GM13977 (cell line): ENCODE results near the gene GPX4.

Experiments
- DNase-seq: peaks from one replicate; pipeline ENCODE4 v3.0.0; 2012; ENCODE audit warnings: low spot score
- CTCF ChIP-seq: IDR thresholded peaks from 2 replicates; pipeline ENCODE4 v1.5.1; 2012; ENCODE audit warnings: mild to moderate bottlenecking, control low read depth; ENCODE audit not compliant: insufficient read depth; ENCODE audit errors: extremely low read depth, missing control alignments
- in situ Hi-C: fragments of 300-500 bp; cut with MboI; formaldehyde crosslinking; loops from one replicate; pipeline ENCODE4 v1.12.0; 2022; ENCODE audit warnings: low sequenced_read_pairs, low pct_unique_long_range_greater_than_20kb, mixed read lengths, inconsistent platforms; ENCODE audit not compliant: unreplicated experiment

GPX4 gene

GRCh38 chr19:1090731-1091543 is 12.9 kb upstream of the GPX4 start:
- no peak for DNase-seq
- TF ChIP-seq CTCF: no peak
- in situ Hi-C loops: no loop called here

- no peak for DNase-seq
- TF ChIP-seq CTCF: no peak
- in situ Hi-C loops: no loop called here
Observed at GRCh38 chr19:1091544-1092175, 12.1 kb upstream of the GPX4 start.

- TF ChIP-seq CTCF: no peak
- in situ Hi-C loops: no loop called here
- DNase-seq: no peak
Observed at GRCh38 chr19:1093330-1093729, 10.5 kb upstream of the GPX4 start.

- no peak for DNase-seq
- in situ Hi-C loops: no loop called here
- TF ChIP-seq CTCF: no peak
Observed at GRCh38 chr19:1093811-1094553, 9.8 kb upstream of the GPX4 start.

- no peak for DNase-seq
- in situ Hi-C loops: no loop called here
- TF ChIP-seq CTCF: no peak
Observed at GRCh38 chr19:1094655-1094977, 9.2 kb upstream of the GPX4 start.

GRCh38 chr19:1094978-1095701 is 8.7 kb upstream of the GPX4 start, which contains the start of gene POLR2E:
Gene POLR2E (minus strand): TSS chr19:1095375. CDS start chr19:1095315, 60 bp downstream.
- peak; percentile 99 for DNase-seq
- in situ Hi-C loops: no loop called here
- no peak for TF ChIP-seq CTCF
